Left lung (tissue), 10 donors: ENCODE data around the gene RAB17. TPM values are rescaled to one million over a fixed set of nuclear protein-coding genes. Genes with fewer than 3 reads are reported as not detected.
A peak's percentile ranks its signal among the peaks of the same experiment; 100 is the strongest.

ENCODE experiments used
- ATAC-seq: fragments of 200-7000 bp; cut with Tn5 transposase; one replicate; pipeline ENCODE4 v1.9.1; 2020; ENCODE audit warnings: moderate library complexity
- DNase-seq, 4 donors: peaks; one replicate each; pipeline ENCODE4 v3.0.0-alpha.2; 2013 to 2020
- H3K27ac ChIP-seq, 2 donors: fragments of 200-600 bp; sonication (generic) in 1 of 2; one replicate each; pipeline versions ENCODE4 v1.5.0 to v1.8.0; 2020 to 2021
- H3K27me3 ChIP-seq, 2 donors: fragments of 200-600 bp; sonication (generic) in 1 of 2; one replicate each; pipeline versions ENCODE4 v1.5.0 to v1.8.0; 2020 to 2021
- H3K36me3 ChIP-seq, 2 donors: fragments of 200-600 bp; sonication (generic) in 1 of 2; one replicate each; pipeline versions ENCODE4 v1.5.0 to v1.8.0; 2020 to 2021
- H3K4me1 ChIP-seq, 2 donors: fragments of 200-600 bp; one replicate each; pipeline ENCODE4 v1.8.0; 2021
- H3K4me3 ChIP-seq, 2 donors: fragments of 200-600 bp; sonication (generic) in 1 of 2; one replicate each; pipeline versions ENCODE4 v1.5.0 to v1.8.0; 2020 to 2021; ENCODE audit warnings: mild to moderate bottlenecking in 1 of 2
- H3K9me3 ChIP-seq, 2 donors: fragments of 200-600 bp; sonication (generic) in 1 of 2; one replicate each; pipeline versions ENCODE4 v1.5.0 to v1.8.0; 2020 to 2021
- intact Hi-C, 2 donors: fragments of 100-400 bp; cut with DNase I; formaldehyde crosslinking; loops; one replicate each; pipeline versions ENCODE4 v1.11.2 to v1.14.2; 2022
- polyA plus RNA-seq, 6 donors: library from polyadenylated mRNA; unstranded; fragments of 120-200 nt; gene quantifications; one replicate each; pipeline ENCODE4 v1.2.1, GENCODE V29; 2013; ENCODE audit not compliant: insufficient read length in 6 of 6
- total RNA-seq, 2 donors: library from RNA; stranded (reverse); fragmentation: NEBNext Ultra II Directional; extraction: Animal tissue kit (Norgen Biotek cat#: 25700); gene quantifications; one replicate each; pipeline ENCODE4 v1.2.1, GENCODE V29; 2021
- TF ChIP-seq, protein P1 (sequence below), 2 donors: fragments of 200-600 bp; sonication (generic) in 1 of 2; IDR thresholded peaks; one replicate each; pipeline versions ENCODE4 v1.5.0 to v1.8.0; 2021; ENCODE audit warnings: antibody characterized with exemption in 2 of 2
- donor health status: DM: no; HTN: yes; CAD: no.
- donor health status: DM: no; HTN: no; CAD: no.

Gene RAB17
- total and polyA plus RNA-seq, 8 donors = 12.1 to 37.9 (median 18.7) TPM

DNA sequence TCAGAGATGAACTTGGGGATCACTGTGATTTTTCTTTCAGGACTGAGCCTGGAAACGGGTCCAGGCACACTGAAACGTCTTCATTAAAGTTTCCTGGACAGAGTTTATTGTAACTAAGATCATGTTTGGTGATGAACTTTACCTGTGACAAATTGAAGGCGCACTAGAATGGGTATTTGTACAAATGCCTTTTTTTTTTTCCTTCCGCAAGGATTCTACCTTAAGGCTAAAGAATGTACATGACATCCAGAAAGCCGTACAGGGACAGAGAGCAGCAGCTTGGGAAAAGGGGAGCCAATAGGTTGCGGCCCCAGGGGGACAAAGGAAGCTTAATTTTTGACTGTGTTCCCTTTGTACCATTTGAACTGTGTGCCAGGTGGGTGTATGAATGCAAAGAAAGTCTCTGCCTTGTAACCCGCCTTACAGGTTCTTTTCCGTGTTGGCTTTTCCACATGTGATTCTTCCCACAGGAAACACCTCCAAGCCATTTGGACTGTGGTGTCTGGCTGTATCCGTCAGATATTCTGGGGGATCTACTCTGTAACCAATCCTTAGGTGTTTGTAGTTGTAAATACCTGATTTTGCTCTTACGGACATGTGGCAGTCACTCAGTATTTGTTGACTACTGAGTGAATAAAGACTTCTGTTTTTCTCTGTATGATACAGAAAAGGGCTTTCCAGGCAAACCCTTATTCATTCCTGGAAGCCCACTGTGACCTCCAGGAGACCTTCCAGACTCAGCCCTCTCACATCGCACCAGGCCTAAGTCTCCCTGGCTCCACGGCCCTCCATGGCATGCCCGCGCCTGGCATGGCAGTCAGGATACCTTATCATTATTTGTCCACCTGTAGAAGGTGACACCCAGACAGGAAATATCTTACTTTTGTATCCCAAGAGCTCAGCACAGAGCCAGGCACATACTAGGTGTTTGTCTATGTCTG is 38.0 kb upstream of the RAB17 start:
- Histone ChIP-seq H3K27me3 (peaks cover 0 to 38% of the 10 kb centered on the region in 2 donors), H3K4me1 (peaks cover 10 to 43% of the 10 kb centered on the region in 2 donors), H3K9me3 (no peaks in the 10 kb centered on the region), H3K27ac (peak overlapping the region in 1 of 2 donors; percentile 57), H3K4me3 (peak overlapping the region; percentile 62 to 73), H3K36me3 (peaks cover 0 to 4% of the 10 kb centered on the region in 2 donors)
- ATAC-seq = no peak
- no peak for DNase-seq
- intact Hi-C loops = no loop called here
- TF ChIP-seq, protein P1, sequence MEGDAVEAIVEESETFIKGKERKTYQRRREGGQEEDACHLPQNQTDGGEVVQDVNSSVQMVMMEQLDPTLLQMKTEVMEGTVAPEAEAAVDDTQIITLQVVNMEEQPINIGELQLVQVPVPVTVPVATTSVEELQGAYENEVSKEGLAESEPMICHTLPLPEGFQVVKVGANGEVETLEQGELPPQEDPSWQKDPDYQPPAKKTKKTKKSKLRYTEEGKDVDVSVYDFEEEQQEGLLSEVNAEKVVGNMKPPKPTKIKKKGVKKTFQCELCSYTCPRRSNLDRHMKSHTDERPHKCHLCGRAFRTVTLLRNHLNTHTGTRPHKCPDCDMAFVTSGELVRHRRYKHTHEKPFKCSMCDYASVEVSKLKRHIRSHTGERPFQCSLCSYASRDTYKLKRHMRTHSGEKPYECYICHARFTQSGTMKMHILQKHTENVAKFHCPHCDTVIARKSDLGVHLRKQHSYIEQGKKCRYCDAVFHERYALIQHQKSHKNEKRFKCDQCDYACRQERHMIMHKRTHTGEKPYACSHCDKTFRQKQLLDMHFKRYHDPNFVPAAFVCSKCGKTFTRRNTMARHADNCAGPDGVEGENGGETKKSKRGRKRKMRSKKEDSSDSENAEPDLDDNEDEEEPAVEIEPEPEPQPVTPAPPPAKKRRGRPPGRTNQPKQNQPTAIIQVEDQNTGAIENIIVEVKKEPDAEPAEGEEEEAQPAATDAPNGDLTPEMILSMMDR (IDR thresholded peaks at IDR 0.05) = no peak

DNA sequence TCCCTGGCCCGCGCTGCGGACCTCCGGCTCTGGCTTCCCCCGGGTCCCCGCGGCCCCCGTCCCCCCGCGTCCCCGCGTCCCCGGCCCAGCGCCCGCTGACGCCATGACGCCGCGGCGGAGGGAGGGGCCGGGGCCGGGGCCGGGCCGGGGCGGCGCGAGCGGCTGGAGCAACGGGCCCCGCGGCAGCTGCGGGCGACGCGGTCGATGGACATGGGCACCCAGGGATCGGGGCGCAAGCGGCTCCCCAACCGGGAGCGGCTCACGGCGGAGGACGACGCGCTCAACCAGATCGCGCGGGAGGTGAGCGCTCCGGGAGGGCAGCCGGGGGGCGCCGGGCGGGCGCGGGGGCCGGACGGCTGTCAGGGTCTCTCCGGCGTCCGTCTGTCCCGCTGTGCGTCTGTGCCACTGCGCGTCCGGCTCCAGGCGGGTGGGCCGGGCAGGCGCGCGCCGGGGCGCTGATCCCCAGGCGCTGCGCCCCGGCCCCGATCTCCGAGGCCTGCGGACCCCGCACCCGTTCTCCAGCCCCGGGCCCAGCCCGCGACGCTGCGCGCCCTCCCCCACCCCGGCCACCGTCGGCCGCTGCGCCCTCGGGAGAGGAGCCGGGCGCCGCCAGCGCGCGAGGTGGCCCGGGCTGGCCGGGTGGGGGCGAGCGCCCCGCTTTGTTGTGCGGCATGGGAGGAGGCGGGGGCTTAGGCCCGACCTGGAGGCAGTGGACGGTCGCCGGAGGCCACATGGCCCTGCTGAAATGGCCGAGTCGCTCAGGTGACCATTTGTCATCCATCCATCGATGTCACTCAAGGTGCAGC is 37.1 kb upstream of the RAB17 start, which contains the start of gene LRRFIP1:
LRRFIP1 (plus strand) TSS at position 147 of the 806 bp plus-strand sequence; CDS start at position 205, 58 bp downstream.
- H3K4me3 ChIP-seq = peak within 1 kb of the TSS; percentile 62 to 73
- H3K9me3 ChIP-seq = no peaks in the 10 kb centered on the region
- peak in 1 of 4 donors; percentile 90 for DNase-seq
- TF ChIP-seq, protein P1 (IDR thresholded peaks at IDR 0.05) = no peak
- intact Hi-C loops = no loop called here
- H3K27ac ChIP-seq = peak within 1 kb of the TSS; percentile 13 to 81
- ATAC-seq = peak; percentile 83
- peaks cover 0 to 4% of the 10 kb centered on the region in 2 donors for H3K36me3 ChIP-seq
- peaks cover 0 to 38% of the 10 kb centered on the region in 2 donors for H3K27me3 ChIP-seq
- H3K4me1 ChIP-seq = peaks cover 10 to 43% of the 10 kb centered on the region in 2 donors

DNA sequence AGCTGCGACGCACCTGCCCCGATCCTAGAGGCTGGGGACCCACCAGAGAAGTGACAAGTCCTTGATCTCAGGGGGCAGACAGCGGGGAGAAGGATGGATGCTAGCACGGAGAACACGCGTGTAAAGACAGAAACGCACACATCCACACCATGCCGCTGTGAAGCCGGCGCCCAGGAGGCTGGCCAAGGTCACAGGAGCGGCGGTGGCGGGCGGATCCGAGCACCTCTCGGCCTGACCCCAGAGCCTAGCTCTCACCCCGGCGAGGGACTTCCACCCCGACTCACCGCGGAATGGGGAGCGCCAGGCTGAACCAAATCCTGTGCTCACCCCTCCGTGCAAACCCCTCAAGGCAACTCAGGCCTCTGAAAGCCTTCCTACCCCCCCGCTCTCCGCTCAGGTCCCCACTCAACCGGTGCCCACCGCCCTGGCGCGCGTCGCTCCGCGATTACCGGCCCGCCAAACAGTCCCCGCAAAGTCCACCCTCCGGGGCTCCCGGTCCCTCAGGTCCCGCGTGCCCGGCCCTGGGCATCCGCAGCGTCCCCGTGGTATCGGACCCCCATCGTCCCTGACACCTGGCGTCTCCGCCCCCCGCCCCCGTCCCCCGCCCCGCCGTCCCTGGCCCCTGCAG is 36.4 kb upstream of the RAB17 start:
- Histone ChIP-seq H3K4me3 (peak overlapping the region; percentile 62 to 73), H3K27me3 (peaks cover 0 to 38% of the 10 kb centered on the region in 2 donors), H3K36me3 (peaks cover 0 to 4% of the 10 kb centered on the region in 2 donors), H3K4me1 (peaks cover 10 to 43% of the 10 kb centered on the region in 2 donors), H3K9me3 (no peaks in the 10 kb centered on the region), H3K27ac (peak overlapping the region in 1 of 2 donors; percentile 81)
- ATAC-seq (peak; percentile 44), DNase-seq (no peak)
- TF ChIP-seq, protein P1 (IDR thresholded peaks at IDR 0.05) = no peak
- intact Hi-C loops = no loop called here

DNA sequence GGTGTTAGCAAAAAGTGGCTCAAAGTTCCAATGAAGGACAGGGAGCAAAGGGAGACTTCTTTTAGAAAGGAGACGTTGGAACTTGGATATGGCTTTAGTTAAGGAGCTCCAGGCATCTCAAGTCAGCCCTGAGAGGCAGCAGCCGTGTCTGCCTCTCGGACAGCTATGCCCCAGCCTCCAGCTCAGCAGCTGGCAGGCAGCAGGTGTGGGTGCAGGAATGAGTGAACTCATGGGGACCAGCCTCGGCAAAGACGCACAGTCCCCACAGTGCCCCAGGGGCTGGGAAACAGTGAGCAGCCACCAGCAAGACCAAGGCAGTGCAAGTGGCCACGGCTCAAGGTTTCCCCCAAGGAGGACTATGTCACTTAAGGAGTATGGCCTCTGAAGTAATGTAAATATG is 35.2 kb upstream of the RAB17 start:
- Histone ChIP-seq H3K27me3 (peaks cover 0 to 38% of the 10 kb centered on the region in 2 donors), H3K4me3 (no peak overlapping the region), H3K36me3 (no peaks in the 10 kb centered on the region), H3K4me1 (peaks cover 10 to 43% of the 10 kb centered on the region in 2 donors), H3K27ac (peak overlapping the region; percentile 33 to 81), H3K9me3 (no peaks in the 10 kb centered on the region)
- ATAC-seq (no peak), DNase-seq (no peak)
- intact Hi-C loops = no loop called here
- TF ChIP-seq, protein P1 (IDR thresholded peaks at IDR 0.05) = no peak
